HT-29 (cell line): Measurements from ENCODE around the gene CSF2. TPM values are rescaled to one million over a fixed set of nuclear protein-coding genes. Genes with fewer than 3 reads are reported as not detected.

Experiments used
- DNase-seq: peaks from one replicate; pipeline ENCODE4 v3.0.0-alpha.2; 2015; ENCODE audit warnings: low spot score
- total RNA-seq: library from RNA; depleted of rRNA; stranded (reverse); fragments of >200 nt; shearing (Covaris generic); gene quantifications from 2 replicates; pipeline ENCODE4 v1.2.3, GENCODE V29; 2014

Gene CSF2
- total RNA-seq, 1 experiment from 2014 or later = 3.4 TPM

DNA sequence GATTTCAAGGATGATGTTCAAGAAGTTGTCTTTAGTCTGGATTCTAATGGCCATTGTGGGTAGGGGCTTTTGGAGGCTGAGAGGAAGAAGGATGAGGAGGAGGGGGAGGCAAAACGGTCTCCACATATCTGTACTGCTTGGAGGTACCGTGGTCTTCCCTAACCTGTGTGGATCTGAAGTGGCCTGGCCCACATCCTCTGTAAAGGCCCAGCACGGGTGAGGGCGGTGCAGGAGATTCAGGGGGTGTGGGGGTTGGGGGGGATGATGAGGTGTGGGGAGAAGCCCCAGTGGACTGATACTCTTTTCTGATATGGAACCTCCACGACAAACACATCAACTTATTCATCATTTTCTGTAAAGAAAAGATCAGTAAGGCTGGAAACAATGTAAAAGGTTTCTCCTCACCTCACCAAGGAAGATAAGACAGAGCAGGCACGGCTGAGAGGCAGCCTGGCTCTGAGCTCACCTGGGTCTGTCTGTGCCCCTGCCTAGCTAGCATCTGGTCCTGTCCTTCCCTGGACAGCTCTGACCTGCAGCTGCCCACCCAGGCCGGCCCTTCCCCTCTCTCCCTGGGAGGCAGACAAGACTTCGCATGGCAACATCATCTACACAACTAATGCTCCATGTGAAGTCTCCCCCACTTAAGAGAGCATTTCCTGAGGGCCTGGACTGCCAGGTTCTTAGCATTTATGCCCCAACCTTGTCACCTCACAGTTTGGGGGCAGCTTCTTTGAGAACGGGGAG is 18.7 kb upstream of the CSF2 start:
- DNase-seq = no peak

- DNase-seq = no peak
Measured at GRCh38 chr5:132055441-132055807, 18.2 kb upstream of the CSF2 start.

GRCh38 chr5:132055808-132056609 is 17.6 kb upstream of the CSF2 start:
- DNase-seq = no peak

- DNase-seq = no peak
Measured at GRCh38 chr5:132056610-132057497, 16.7 kb upstream of the CSF2 start.

DNA sequence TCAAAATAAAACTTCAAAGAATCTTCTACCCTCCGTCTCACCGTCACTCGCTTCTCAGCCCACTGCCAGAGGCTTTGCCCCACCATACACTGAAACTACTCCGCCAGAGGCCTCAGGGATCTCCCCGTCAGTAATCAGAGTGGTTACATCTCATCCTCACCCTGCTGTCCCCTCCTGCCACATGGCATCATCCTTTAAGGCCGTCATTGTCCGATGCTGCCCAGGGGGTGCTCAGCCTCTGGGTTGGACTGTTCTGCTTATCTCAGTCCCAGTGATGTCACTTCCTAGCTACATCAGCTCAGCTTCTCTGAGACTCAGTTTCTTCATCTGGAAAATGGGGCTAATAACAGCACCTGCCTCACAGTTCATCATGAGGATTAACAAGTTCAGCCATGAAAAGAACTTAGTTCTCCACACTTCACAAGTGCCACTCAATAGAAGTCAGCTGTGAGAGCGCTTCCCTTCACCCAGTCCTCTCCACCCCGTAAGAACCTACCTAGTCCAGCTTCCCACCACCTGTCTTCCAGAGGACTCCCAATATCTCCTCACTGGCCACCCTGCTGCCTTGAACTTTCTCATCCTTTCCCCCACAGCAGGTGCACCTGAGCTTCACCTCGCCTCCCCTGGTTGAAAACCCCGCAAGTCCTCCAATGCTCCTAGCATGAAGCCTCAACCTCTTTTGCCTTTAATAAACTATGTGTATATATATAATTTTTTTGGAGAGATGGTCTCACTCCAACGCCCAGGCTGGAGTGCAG is 15.9 kb upstream of the CSF2 start:
- no peak for DNase-seq

- DNase-seq = no peak
Measured at GRCh38 chr5:132058646-132059042, 14.9 kb upstream of the CSF2 start.

DNA sequence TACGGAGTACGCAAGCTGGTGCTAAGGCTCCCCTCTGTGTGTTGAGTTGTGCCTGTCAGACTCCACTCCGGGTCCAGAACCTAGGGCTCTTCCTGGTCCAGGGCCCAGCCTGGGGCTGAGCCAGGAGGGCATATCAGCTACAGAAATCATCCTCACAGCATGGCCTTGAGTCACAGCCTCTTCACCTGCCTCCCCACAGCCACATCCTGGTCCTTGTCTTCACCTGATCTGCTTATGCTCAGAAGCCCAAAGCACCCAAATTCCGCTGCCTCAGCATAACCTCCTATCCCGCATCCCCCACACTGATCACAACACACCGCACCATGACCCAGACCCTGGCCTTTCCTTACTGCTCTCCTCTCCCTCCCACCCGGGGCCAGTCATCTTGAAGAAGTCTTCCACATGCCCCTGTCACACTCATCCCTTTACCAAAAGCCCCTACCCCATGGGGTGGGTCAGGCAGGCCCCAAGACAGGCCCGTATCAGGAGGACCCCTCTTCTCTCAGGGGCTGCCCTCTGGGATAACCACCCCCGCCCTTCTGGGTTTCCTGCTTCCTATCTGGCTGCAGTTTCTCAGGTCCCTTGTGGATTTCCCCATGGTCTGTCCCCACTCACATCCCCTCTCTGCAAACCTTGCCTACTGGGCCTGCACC is 14.4 kb upstream of the CSF2 start:
- no peak for DNase-seq

DNA sequence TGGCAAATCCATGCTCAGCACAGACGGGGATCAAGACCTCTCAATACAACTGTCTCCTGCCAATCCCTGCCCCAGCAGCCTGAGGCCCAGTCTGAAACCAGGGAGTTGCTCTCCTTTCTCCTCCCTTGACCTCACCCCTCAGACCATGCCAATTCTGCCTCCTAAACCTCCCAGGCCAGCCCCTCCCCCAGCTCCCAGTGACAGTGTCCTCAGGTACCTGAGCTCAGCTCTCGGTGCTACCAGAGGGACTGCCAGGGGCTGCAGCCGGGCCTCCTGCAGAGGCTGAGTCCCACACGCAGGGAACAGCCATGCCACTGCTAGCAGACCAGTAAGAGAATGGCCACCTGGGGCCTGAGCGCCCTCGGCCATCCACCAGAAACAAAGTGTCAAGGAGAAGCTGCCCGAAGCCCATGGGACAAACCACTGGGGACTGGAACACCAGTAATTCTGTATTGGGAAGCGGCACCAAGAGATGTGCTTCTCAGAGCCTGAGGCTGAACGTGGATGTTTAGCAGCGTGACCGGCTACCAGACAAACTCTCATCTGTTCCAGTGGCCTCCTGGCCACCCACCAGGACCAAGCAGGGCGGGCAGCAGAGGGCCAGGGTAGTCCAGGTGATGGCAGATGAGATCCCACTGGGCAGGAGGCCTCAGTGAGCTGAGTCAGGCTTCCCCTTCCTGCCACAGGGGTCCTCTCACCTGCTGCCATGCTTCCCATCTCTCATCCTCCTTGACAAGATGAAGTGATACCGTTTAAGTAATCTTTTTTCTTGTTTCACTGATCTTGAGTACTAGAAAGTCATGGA is 13.7 kb upstream of the CSF2 start:
- no peak for DNase-seq

DNA sequence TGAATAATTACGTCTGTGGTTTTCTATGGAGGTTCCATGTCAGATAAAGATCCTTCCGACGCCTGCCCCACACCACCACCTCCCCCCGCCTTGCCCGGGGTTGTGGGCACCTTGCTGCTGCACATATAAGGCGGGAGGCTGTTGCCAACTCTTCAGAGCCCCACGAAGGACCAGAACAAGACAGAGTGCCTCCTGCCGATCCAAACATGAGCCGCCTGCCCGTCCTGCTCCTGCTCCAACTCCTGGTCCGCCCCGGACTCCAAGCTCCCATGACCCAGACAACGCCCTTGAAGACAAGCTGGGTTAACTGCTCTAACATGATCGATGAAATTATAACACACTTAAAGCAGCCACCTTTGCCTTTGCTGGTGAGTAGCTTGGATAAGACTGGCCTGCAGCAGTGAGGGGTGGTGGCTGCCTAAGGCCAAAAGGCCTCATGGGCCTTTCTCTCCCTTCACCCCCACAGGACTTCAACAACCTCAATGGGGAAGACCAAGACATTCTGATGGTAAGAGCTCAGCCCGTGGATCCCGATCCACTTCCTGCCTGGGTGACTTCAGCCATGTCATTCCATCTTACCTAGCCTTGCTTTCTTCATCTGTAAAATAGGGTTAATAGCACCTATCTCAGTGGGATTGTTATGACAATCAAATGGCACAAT is 13.0 kb upstream of the CSF2 start, which contains the start of gene IL3:
TSS of gene IL3 (plus strand) at position 155 of the 661 bp plus-strand sequence. CDS start at position 207, 52 bp downstream.
- no peak for DNase-seq

GRCh38 chr5:132063090-132063911 is 10.3 kb upstream of the CSF2 start:
- peak; percentile 78 for DNase-seq

DNA sequence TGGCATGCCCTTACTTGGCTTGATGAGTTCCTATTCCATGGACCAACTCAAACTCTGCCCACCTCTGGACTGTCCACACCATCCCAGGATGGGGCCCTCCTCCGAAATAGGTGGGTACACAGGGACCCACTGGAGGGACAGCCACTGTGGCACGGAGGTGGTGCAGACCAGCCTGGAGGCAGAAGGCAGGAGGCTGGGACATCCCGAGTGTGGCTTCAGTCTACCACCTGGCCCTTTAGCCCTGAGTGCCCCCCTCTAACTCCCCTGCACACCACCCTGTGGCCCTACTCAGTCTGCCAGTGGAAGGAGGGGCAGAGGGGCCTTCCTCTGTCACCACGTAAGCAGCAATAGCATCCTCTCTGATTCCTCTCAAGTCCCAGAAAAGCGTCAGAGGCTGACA is 9.4 kb upstream of the CSF2 start:
- no peak for DNase-seq

- DNase-seq = peak; percentile 90
Measured at GRCh38 chr5:132064738-132065331, 8.8 kb upstream of the CSF2 start.

DNA sequence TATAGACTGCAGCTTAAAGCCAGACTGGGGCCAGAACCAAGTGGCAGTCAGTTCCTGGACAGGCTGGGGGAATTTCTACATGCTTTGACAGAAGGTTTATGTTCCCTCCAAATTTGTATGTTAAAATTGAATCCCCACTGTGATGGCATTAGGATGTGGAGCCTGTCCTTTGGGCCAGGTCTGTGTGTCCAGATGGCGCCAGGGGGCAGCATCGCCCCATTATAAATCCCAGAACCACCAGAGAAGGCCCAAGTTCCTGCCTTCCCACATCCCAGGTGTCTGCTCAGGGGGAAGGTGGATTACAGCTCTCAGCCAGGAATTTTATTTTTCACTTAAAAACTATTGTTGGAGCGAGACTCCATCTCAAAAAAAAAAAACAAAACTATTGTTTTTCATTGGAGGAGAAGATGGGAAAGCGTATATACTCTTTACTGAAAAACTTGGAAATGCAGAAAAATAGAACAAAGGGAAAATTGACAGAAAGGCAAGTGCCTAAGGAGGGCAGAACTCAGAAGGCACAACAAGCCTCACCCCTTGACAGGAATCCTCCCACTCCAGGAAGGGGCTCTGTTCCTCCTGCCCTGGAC is 8.1 kb upstream of the CSF2 start:
- DNase-seq = peak; percentile 91

- no peak for DNase-seq
Measured at GRCh38 chr5:132065951-132066701, 7.5 kb upstream of the CSF2 start.

DNA sequence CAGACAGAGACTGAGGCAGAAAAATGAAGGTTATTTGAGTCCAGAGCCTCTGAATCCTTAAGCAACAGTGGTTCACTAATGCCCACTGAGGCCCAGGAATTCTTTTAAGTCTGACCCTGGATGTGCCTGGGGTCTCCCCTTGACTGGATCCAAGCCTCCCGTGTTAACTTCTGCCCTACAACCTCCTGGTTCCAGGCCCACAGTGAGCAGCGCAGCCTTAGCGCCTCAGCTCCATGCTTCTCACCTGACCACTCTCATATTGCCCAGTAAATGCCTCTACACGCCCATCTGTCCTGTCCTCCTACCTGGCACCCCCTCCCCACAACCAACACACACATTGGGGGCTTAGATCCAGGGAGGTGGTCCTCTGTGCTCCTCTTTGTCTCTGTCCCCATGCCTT is 6.7 kb upstream of the CSF2 start:
- DNase-seq = no peak

DNA sequence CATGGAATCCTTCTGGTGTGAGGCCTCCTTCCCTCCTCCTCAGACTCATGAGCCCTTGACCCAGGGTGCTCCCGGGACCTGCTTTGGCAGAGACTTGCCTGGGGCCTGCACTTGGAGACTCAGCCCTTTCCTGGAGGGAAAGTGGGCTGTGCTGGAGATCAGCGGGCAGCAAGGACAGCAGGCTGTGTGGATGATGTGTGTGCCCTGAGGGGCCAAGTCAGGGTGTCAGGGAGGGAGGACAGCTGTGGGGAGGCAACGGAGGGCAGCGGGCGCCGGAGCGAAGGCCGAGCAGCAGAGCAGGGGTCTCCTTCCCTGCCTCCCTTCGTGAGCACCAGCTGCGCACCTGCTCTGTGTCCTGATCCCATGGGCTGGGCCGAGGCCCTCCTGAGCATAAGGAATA is 6.1 kb upstream of the CSF2 start:
- no peak for DNase-seq
